ENCODE measurements around the gene GTF3C1.

DNA sequence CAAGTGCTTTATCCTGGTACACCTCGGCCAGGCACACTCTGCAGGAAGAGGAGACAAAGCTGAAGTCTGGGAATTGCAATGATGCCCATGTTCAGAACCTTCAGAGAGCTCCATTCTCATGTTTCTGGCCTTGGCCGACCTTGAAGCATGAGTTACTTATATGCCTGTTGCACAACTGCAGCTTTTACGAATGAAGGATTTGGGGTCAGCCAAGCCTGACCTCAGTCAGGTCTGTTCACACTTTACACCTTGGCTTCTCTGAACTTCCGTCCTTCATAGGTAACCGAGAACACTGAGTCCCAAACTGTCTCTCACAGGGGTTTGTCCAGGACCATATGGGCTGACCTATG lies 66.7 kb downstream of the GTF3C1 start:
- TF ChIP-seq, protein P1, sequence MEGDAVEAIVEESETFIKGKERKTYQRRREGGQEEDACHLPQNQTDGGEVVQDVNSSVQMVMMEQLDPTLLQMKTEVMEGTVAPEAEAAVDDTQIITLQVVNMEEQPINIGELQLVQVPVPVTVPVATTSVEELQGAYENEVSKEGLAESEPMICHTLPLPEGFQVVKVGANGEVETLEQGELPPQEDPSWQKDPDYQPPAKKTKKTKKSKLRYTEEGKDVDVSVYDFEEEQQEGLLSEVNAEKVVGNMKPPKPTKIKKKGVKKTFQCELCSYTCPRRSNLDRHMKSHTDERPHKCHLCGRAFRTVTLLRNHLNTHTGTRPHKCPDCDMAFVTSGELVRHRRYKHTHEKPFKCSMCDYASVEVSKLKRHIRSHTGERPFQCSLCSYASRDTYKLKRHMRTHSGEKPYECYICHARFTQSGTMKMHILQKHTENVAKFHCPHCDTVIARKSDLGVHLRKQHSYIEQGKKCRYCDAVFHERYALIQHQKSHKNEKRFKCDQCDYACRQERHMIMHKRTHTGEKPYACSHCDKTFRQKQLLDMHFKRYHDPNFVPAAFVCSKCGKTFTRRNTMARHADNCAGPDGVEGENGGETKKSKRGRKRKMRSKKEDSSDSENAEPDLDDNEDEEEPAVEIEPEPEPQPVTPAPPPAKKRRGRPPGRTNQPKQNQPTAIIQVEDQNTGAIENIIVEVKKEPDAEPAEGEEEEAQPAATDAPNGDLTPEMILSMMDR (IDR thresholded peaks at IDR 0.05), result no peak
- TF ChIP-seq POLR2A (IDR thresholded peaks at IDR 0.05), result no peak
